Bronchial epithelial cell (primary cell): ENCODE results near the gene TUSC2. TPM values are rescaled to one million over a fixed set of nuclear protein-coding genes. Genes with fewer than 3 reads are reported as not detected.
A peak's percentile ranks its signal among the peaks of the same experiment; 100 is the strongest.

Experiments used
- DNase-seq: peaks from one replicate; pipeline ENCODE4 v3.0.0-alpha.2; 2010; ENCODE audit warnings: low read depth
- FAIRE-seq: peaks from 2 replicates; lab custom pipeline; 2011; peaks lifted over from hg19 to GRCh38; lab: Jason Lieb, UNC
- H3K27me3 ChIP-seq: 2 replicates; pipeline ENCODE4 v1.5.1; 2011; ENCODE audit warnings: low read length; ENCODE audit not compliant: control insufficient read depth, insufficient read depth
- H3K36me3 ChIP-seq: 2 replicates; pipeline ENCODE4 v1.5.1; 2011; ENCODE audit warnings: low read length; ENCODE audit not compliant: control insufficient read depth, insufficient read depth
- H3K4me3 ChIP-seq: 2 replicates; pipeline ENCODE4 v1.5.1; 2011; ENCODE audit warnings: mild to moderate bottlenecking, low read depth, low read length, control low read depth
- total RNA-seq: library from RNA; depleted of rRNA; stranded (reverse); fragments of >200 nt; gene quantifications from 2 replicates; pipeline ENCODE4 v1.2.1, GENCODE V29; 2014
- TF ChIP-seq, protein P1 (sequence below): IDR thresholded peaks from 2 replicates; pipeline ENCODE4 v1.5.1; 2011; ENCODE audit warnings: mild to moderate bottlenecking, moderate library complexity, low read length, control low read depth, inconsistent platforms; ENCODE audit not compliant: insufficient read depth, severe bottlenecking

Gene TUSC2
- total RNA-seq, 1 donor from 2014 or later, result 21.9 TPM

DNA sequence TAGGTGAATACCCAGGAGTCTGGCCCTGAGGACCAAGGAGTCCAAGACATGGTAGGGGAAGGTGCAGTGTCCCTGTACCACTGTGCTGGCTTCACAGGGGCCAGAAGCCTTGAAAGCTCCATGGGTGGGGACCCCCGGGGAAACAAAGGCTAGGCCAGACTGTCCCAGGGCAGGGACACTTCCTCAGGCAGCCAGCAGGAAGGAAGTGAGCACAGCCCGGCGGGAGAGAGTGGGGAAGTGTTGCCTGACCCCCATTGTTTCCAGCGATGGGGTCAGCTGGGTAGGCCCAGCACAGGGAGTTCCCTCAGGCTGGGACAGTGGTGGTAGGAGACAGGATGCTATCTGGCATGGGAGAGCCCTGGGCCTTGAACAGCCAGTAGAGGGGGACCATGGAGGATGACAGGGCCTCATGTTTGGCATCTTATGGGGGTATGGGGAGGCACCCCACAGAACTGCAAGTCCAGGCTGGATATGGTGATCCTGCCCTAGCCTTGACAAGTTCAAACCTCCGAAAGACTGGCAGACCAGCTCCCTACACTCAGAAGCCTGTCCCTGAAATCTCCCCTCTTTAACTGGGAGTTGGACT lies 4.3 kb downstream of the TUSC2 start:
- DNase-seq, result no peak
- no peaks in the 10 kb centered on the region for H3K27me3 ChIP-seq
- TF ChIP-seq, protein P1, sequence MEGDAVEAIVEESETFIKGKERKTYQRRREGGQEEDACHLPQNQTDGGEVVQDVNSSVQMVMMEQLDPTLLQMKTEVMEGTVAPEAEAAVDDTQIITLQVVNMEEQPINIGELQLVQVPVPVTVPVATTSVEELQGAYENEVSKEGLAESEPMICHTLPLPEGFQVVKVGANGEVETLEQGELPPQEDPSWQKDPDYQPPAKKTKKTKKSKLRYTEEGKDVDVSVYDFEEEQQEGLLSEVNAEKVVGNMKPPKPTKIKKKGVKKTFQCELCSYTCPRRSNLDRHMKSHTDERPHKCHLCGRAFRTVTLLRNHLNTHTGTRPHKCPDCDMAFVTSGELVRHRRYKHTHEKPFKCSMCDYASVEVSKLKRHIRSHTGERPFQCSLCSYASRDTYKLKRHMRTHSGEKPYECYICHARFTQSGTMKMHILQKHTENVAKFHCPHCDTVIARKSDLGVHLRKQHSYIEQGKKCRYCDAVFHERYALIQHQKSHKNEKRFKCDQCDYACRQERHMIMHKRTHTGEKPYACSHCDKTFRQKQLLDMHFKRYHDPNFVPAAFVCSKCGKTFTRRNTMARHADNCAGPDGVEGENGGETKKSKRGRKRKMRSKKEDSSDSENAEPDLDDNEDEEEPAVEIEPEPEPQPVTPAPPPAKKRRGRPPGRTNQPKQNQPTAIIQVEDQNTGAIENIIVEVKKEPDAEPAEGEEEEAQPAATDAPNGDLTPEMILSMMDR, result no peak
- no peak overlapping the region for H3K4me3 ChIP-seq
- FAIRE-seq, result no peak
- peaks cover 18% of the 10 kb centered on the region for H3K36me3 ChIP-seq

DNA sequence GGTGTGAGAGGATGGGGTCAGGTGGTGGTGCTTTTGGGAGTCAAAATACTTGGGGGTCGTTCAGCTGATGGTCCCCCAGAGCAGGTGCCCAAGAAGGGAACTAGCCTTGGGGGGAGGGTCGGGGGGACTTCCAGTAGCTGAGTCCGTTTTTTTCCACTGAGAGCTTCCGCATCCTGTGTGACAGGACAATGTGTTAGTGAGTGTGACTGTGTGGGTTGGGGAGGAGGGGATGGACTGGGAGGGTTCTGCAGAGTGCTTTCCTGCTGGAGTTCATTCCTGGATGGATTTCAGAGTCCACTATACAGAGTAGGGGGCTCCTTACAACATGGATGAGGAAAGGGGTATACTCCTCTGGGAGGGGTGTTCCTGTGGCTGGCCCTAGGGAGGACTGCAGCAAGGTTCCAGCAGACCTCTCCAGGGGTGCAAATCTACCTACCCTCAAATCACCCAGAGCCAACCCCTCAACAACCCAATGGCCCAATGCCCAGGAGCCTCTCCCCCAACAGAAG lies 4.9 kb downstream of the TUSC2 start:
- peaks cover 22% of the 10 kb centered on the region for H3K36me3 ChIP-seq
- no peak for DNase-seq
- no peak for FAIRE-seq
- TF ChIP-seq, protein P1, result no peak
- no peak overlapping the region for H3K4me3 ChIP-seq
- H3K27me3 ChIP-seq, result no peaks in the 10 kb centered on the region

DNA sequence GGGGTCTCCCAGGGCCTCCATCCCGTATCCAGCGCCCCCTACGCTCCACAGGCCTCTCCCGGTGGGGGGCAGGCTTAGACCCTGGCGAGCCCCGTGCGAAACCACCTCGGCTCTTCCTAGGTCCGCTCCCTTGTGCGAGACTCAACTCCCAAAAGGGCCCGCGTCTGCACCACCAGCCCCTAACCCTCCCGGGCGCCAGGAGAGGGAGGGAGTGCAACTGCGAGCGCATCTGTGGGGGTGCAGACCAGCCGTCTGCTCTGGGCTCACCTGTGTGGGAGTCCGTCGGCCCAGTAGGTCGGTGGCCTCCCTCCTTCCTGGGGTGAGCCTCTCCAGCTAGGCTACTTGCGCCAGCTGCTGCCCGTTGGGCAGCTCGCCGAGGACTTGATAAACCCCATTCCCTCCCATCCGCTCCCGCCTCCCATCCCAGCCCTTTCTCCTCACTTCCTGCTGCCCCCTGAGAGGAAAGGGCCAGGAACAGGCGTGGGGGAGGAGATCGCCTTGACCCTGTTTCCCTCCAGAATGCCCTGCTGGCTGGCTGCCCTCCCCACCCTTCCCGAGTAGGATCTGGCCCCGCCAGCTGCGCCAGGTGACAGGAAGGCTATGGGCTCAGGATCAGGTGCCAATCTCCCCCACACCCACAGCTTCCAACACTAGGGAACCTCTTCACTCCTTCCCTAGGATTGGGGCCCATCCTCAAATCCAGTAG lies 5.5 kb downstream of the TUSC2 start, which contains the start of gene HYAL2:
HYAL2 (minus strand) TSS at position 360 of the 706 bp plus-strand sequence. CDS start 2,256 bp downstream, outside the sequence.
- Histone ChIP-seq H3K4me3 (peak within 1 kb of the TSS; percentile 61), H3K36me3 (peaks cover 27% of the 10 kb centered on the region), H3K27me3 (no peaks in the 10 kb centered on the region)
- DNase-seq (no peak), FAIRE-seq (no peak)
- TF ChIP-seq, protein P1, result no peak

DNA sequence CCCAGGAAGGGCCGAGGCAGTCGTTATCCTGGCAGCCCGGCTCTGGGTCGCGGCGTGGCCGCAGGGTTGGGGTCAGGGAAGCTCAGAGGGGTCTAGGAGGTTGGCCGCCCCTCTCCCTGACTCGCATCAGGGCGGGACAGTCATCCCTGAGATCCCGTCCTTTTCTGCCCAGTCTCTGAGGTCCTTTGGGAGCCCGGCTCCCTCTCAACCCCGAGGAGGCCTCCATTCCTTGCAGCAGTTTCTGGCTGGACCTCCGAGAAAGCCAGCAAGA lies 6.0 kb downstream of the TUSC2 start:
- Histone ChIP-seq H3K36me3 (peaks cover 29% of the 10 kb centered on the region), H3K27me3 (no peaks in the 10 kb centered on the region), H3K4me3 (peak overlapping the region; percentile 61)
- FAIRE-seq (no peak), DNase-seq (no peak)
- TF ChIP-seq, protein P1, result no peak

DNA sequence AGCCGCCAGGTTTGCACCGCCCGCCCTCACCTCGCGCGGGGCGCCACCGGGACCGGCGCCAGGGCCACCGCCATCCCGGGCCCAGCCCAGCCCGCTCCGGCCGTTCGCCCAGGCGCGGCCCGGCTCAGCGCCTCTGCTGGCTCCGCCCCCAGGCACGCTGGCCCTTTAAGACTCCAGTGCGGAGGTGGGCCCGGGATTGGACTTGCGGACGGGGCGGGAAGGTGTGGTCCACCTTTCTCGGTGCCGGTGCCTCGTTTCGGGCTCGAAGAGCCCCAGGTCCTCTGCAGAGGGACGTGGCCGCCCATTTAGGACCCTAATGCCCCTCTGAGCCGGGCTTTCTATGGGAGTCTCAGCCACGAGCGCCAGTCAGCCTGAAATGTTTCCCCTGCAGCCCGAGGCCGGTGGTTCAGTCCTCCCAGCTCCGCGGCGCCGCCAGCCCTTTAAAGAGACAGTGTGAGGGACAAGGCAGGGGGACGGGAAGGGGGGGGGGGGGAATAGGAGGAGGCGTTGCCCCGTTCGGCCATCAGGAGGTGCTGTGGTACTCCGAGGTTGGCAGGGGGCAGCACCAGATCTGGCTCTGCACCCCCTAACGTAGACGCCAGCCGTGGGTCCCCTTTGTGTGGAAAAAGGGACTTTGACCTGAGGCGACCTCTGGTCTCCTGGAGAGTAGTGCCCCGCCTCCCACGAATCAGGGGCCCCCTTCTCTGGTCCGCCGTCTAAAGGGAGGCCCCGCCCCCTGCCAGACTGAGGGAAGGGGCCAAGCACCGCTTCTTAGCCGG lies 6.5 kb downstream of the TUSC2 start:
- FAIRE-seq (no peak), DNase-seq (peak; percentile 69)
- TF ChIP-seq, protein P1, result peak; percentile 55
- H3K36me3 ChIP-seq, result peaks cover 29% of the 10 kb centered on the region
- H3K27me3 ChIP-seq, result no peaks in the 10 kb centered on the region
- peak overlapping the region; percentile 61 for H3K4me3 ChIP-seq
